Central memory CD4-positive, alpha-beta T cell (primary cell): Measurements from ENCODE around the gene GPR148.
A peak's percentile ranks its signal among the peaks of the same experiment; 100 is the strongest.
"Not testable (repeated sequence)": the region's sequence is repeated elsewhere in the genome, so short reads cannot be mapped to it uniquely, and the experiment has no call there.

ENCODE experiments used
- DNase-seq: peaks from one replicate; pipeline ENCODE4 v3.0.0; 2022
- total RNA-seq, 3 experiments: gene quantifications; one replicate each; lab custom pipeline; 2026; lab: John Stamatoyannopoulos, UW

The GPR148 gene
- 0 reads per million in 3 experiments for total RNA-seq

- DNase-seq: peak; percentile 12
Measured at GRCh38 chr2:130728549-130729316, at the start of gene GPR148. GPR148 (plus strand) TSS chr2:130729070; CDS start chr2:130729152, 82 bp downstream.

GRCh38 chr2:130692041-130692770, 36.7 kb upstream of the GPR148 start:
- not testable (repeated sequence) for DNase-seq

GRCh38 chr2:130693474-130693873, 35.4 kb upstream of the GPR148 start:
- not testable (repeated sequence) for DNase-seq

GRCh38 chr2:130703250-130703649, 25.6 kb upstream of the GPR148 start:
- DNase-seq: not testable (repeated sequence)

GRCh38 chr2:130714795-130715194, 14.1 kb upstream of the GPR148 start:
- DNase-seq: not testable (repeated sequence)

- no peak for DNase-seq
Measured at GRCh38 chr2:130720036-130720435, 8.8 kb upstream of the GPR148 start.

- DNase-seq: no peak
Measured at GRCh38 chr2:130720528-130720927, 8.3 kb upstream of the GPR148 start.

- no peak for DNase-seq
Measured at GRCh38 chr2:130724455-130724854, 4.4 kb upstream of the GPR148 start.

GRCh38 chr2:130726614-130727180, 2.2 kb upstream of the GPR148 start:
- DNase-seq: no peak

- DNase-seq: peak; percentile 92
Measured at GRCh38 chr2:130727286-130727924, 1.5 kb upstream of the GPR148 start.

- DNase-seq: peak; percentile 70
Measured at GRCh38 chr2:130728007-130728454, 839 bp upstream of the GPR148 start.

- DNase-seq: peak; percentile 2
Measured at GRCh38 chr2:130729322-130730299, 741 bp downstream of the GPR148 start.

GRCh38 chr2:130732257-130732656, 3.4 kb downstream of the GPR148 start:
- not testable (repeated sequence) for DNase-seq

- DNase-seq: no peak
Measured at GRCh38 chr2:130735200-130735599, 6.3 kb downstream of the GPR148 start.

GRCh38 chr2:130736487-130736886, 7.6 kb downstream of the GPR148 start:
- DNase-seq: no peak

GRCh38 chr2:130737592-130737991, 8.7 kb downstream of the GPR148 start:
- no peak for DNase-seq

- no peak for DNase-seq
Measured at GRCh38 chr2:130740671-130741070, 11.8 kb downstream of the GPR148 start.

- DNase-seq: no peak
Measured at GRCh38 chr2:130743278-130743677, 14.4 kb downstream of the GPR148 start.

GRCh38 chr2:130744287-130745117, 15.6 kb downstream of the GPR148 start:
- DNase-seq: no peak

GRCh38 chr2:130749078-130749477, 20.2 kb downstream of the GPR148 start:
- DNase-seq: no peak

GRCh38 chr2:130749641-130750040, 20.8 kb downstream of the GPR148 start:
- no peak for DNase-seq
